Measurements from ENCODE around the gene CADM1. TPM values are rescaled to one million over a fixed set of nuclear protein-coding genes. Genes with fewer than 3 reads are reported as not detected.

CADM1 gene
- total and polyA plus RNA-seq, 2 donors (not counting 1 experiment from before 2014, with no cell fraction given), result 15.4 to 86.0 TPM

DNA sequence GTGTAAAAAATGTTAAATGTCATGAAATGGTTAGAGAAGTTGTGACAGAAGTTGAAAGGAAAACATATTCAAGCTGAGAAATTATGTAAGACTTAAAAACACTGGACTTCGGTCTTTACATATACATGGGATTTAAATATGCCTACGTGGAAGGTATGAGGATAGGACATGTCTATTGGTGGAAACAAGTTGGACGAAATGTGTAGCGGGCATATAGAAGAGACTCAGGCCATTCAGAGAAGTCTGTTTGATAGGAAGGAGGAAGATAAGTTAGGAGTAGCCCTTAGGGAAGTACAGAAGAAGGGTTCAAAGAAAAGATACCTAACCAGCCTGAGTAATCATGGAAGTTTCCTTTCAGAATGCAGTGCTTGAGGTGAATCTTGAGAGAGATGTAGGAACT lies 14.7 kb downstream of the CADM1 start:
- Histone ChIP-seq H3K4me2 (ENCODE audit: extremely low read depth, insufficient read depth, low read length) (no peak overlapping the region), H3K27ac (ENCODE audit: insufficient read depth, low read length) (no peak overlapping the region), H3K27me3 (ENCODE audit: control insufficient read depth, insufficient read depth, low read length) (no peaks in the 10 kb centered on the region), H3K4me1 (ENCODE audit: control insufficient read depth, extremely low read depth, insufficient read depth, low read length) (no peaks in the 10 kb centered on the region), H2AFZ (ENCODE audit: low read length) (no peak overlapping the region), H3K79me2 (ENCODE audit: control insufficient read depth, insufficient read depth, low read length) (no peaks in the 10 kb centered on the region), H3K9me3 (ENCODE audit: control insufficient read depth, insufficient read depth, low read depth, low read length) (no peaks in the 10 kb centered on the region), H4K20me1 (ENCODE audit: control insufficient read depth, extremely low read depth, insufficient read depth, low read length) (no peaks in the 10 kb centered on the region), H3K4me3 (replicated peaks in 1 of 4; ENCODE audit: control extremely low read depth in 1 of 4, insufficient read depth in 1 of 4, low read depth in 3 of 4, low read length in 4 of 4) (no peak overlapping the region), H3K36me3 (ENCODE audit: control insufficient read depth, insufficient read depth, low read length) (no peaks in the 10 kb centered on the region), H3K9ac (ENCODE audit: insufficient read depth, low read length) (no peak overlapping the region)
- TF ChIP-seq, protein P1, sequence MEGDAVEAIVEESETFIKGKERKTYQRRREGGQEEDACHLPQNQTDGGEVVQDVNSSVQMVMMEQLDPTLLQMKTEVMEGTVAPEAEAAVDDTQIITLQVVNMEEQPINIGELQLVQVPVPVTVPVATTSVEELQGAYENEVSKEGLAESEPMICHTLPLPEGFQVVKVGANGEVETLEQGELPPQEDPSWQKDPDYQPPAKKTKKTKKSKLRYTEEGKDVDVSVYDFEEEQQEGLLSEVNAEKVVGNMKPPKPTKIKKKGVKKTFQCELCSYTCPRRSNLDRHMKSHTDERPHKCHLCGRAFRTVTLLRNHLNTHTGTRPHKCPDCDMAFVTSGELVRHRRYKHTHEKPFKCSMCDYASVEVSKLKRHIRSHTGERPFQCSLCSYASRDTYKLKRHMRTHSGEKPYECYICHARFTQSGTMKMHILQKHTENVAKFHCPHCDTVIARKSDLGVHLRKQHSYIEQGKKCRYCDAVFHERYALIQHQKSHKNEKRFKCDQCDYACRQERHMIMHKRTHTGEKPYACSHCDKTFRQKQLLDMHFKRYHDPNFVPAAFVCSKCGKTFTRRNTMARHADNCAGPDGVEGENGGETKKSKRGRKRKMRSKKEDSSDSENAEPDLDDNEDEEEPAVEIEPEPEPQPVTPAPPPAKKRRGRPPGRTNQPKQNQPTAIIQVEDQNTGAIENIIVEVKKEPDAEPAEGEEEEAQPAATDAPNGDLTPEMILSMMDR (conservative IDR thresholded peaks at IDR 0.05 in 1 of 2, IDR thresholded peaks at IDR 0.05 in 1 of 2; ENCODE audit: low read depth in 1 of 2, low read length in 2 of 2), result no peak
- no peak for TF ChIP-seq EZH2 (IDR thresholded peaks at IDR 0.05; ENCODE audit: low read length, missing control alignments)
- no peak for DNase-seq (ENCODE audit: low read depth in 2 of 2)

DNA sequence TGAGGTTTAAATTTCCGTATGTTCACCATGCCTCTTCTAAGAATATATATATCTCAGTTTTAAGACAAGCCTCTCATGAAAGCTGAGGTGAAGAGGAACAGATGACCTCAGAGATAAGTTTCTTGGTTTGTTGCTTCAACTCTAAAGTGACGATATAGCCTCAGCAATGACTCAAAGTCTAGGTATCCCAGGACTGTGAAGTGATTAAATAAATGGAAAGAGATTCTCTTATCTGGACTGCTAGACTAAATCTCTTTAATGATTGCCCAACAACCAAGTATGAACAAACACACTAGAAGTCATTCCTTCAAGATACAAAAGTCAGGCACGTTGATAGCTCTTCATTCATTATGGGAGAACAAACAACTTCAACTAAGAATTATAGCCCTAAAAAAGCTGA lies 15.3 kb downstream of the CADM1 start:
- Histone ChIP-seq H3K27me3 (ENCODE audit: control insufficient read depth, insufficient read depth, low read length) (no peaks in the 10 kb centered on the region), H3K9me3 (ENCODE audit: control insufficient read depth, insufficient read depth, low read depth, low read length) (no peaks in the 10 kb centered on the region), H2AFZ (ENCODE audit: low read length) (no peak overlapping the region), H3K4me1 (ENCODE audit: control insufficient read depth, extremely low read depth, insufficient read depth, low read length) (no peaks in the 10 kb centered on the region), H3K79me2 (ENCODE audit: control insufficient read depth, insufficient read depth, low read length) (no peaks in the 10 kb centered on the region), H3K27ac (ENCODE audit: insufficient read depth, low read length) (no peak overlapping the region), H3K4me2 (ENCODE audit: extremely low read depth, insufficient read depth, low read length) (no peak overlapping the region), H4K20me1 (ENCODE audit: control insufficient read depth, extremely low read depth, insufficient read depth, low read length) (no peaks in the 10 kb centered on the region), H3K4me3 (replicated peaks in 1 of 4; ENCODE audit: control extremely low read depth in 1 of 4, insufficient read depth in 1 of 4, low read depth in 3 of 4, low read length in 4 of 4) (no peak overlapping the region), H3K9ac (ENCODE audit: insufficient read depth, low read length) (no peak overlapping the region), H3K36me3 (ENCODE audit: control insufficient read depth, insufficient read depth, low read length) (no peaks in the 10 kb centered on the region)
- peak; percentile 39 to 99 for DNase-seq (ENCODE audit: low read depth in 2 of 2)
- no peak for TF ChIP-seq EZH2 (IDR thresholded peaks at IDR 0.05; ENCODE audit: low read length, missing control alignments)
- TF ChIP-seq, protein P1 (conservative IDR thresholded peaks at IDR 0.05 in 1 of 2, IDR thresholded peaks at IDR 0.05 in 1 of 2; ENCODE audit: low read depth in 1 of 2, low read length in 2 of 2), result no peak

DNA sequence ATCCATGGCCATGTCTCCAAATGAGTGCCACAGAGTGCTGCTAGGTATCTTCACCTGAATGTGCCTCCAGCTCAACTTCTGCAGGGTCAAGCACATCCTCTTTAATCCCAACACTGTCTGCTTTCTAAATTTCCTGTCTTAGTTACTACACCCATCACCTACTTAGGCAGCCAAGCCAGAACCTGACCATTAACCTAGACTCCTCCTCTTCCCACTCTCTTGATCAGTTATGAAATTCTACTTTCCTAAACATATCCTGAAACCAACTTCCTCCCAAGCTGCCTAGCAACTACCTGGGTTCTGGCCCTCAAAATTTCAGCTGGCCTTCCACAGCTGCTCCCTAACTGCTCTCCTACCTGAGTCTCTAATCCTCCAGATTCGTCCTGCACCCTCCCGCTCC lies 22.7 kb downstream of the CADM1 start:
- Histone ChIP-seq H4K20me1 (ENCODE audit: control insufficient read depth, extremely low read depth, insufficient read depth, low read length) (no peaks in the 10 kb centered on the region), H3K27me3 (ENCODE audit: control insufficient read depth, insufficient read depth, low read length) (no peaks in the 10 kb centered on the region), H3K9ac (ENCODE audit: insufficient read depth, low read length) (no peak overlapping the region), H3K36me3 (ENCODE audit: control insufficient read depth, insufficient read depth, low read length) (no peaks in the 10 kb centered on the region), H3K4me1 (ENCODE audit: control insufficient read depth, extremely low read depth, insufficient read depth, low read length) (no peaks in the 10 kb centered on the region), H3K4me3 (replicated peaks in 1 of 4; ENCODE audit: control extremely low read depth in 1 of 4, insufficient read depth in 1 of 4, low read depth in 3 of 4, low read length in 4 of 4) (no peak overlapping the region), H3K79me2 (ENCODE audit: control insufficient read depth, insufficient read depth, low read length) (no peaks in the 10 kb centered on the region), H3K27ac (ENCODE audit: insufficient read depth, low read length) (no peak overlapping the region), H3K4me2 (ENCODE audit: extremely low read depth, insufficient read depth, low read length) (no peak overlapping the region), H3K9me3 (ENCODE audit: control insufficient read depth, insufficient read depth, low read depth, low read length) (no peaks in the 10 kb centered on the region), H2AFZ (ENCODE audit: low read length) (no peak overlapping the region)
- DNase-seq (ENCODE audit: low read depth in 2 of 2), result no peak
- TF ChIP-seq, protein P1 (conservative IDR thresholded peaks at IDR 0.05 in 1 of 2, IDR thresholded peaks at IDR 0.05 in 1 of 2; ENCODE audit: low read depth in 1 of 2, low read length in 2 of 2), result no peak
- no peak for TF ChIP-seq EZH2 (IDR thresholded peaks at IDR 0.05; ENCODE audit: low read length, missing control alignments)
